Loucy (cell line): ENCODE results near the gene PPP1R26.

Experiments
- H2AFZ ChIP-seq: fragments of 200-600 bp; sonication (generic); 2 replicates; pipeline ENCODE4 v1.6.0; 2016; ENCODE audit warnings: antibody characterized with exemption, mild to moderate bottlenecking, low read length, moderate library complexity
- H3F3A ChIP-seq: fragments of 200-600 bp; 2 replicates; pipeline ENCODE4 v1.6.0; 2016; ENCODE audit warnings: antibody characterized with exemption, low read depth, mild to moderate bottlenecking
- H3K27me3 ChIP-seq: fragments of 200-600 bp; sonication (generic); 2 replicates; pipeline ENCODE4 v1.6.1; 2014; ENCODE audit warnings: low read length, mild to moderate bottlenecking; ENCODE audit not compliant: insufficient read depth, poor library complexity, severe bottlenecking
- H3K36me3 ChIP-seq: fragments of 200-600 bp; sonication (generic); 2 replicates; pipeline ENCODE4 v1.6.1; 2016; ENCODE audit warnings: low read length; ENCODE audit not compliant: insufficient read depth
- H3K4me1 ChIP-seq: fragments of 200-600 bp; sonication (generic); 2 replicates; pipeline ENCODE4 v1.5.1; 2014; ENCODE audit warnings: low read length, mild to moderate bottlenecking; ENCODE audit not compliant: insufficient read depth, poor library complexity, severe bottlenecking
- H3K4me2 ChIP-seq: fragments of 200-600 bp; sonication (generic); 2 replicates; pipeline ENCODE4 v1.6.0; 2014; ENCODE audit warnings: antibody characterized with exemption, low read length, low read depth, mild to moderate bottlenecking; ENCODE audit not compliant: poor library complexity, severe bottlenecking
- H3K4me3 ChIP-seq: fragments of 200-600 bp; sonication (generic); 2 replicates; pipeline ENCODE4 v1.5.1; 2014; ENCODE audit warnings: low read length, mild to moderate bottlenecking, mixed read lengths; ENCODE audit not compliant: poor library complexity, severe bottlenecking
- H3K79me2 ChIP-seq: fragments of 200-600 bp; sonication (generic); 2 replicates; pipeline ENCODE4 v1.6.1; 2014; ENCODE audit warnings: low read length; ENCODE audit not compliant: insufficient read depth
- H3K9ac ChIP-seq: fragments of 200-600 bp; sonication (generic); 2 replicates; pipeline ENCODE4 v1.6.0; 2014; ENCODE audit warnings: mild to moderate bottlenecking, low read depth, low read length, moderate library complexity; ENCODE audit not compliant: poor library complexity, severe bottlenecking
- H3K9me2 ChIP-seq: fragments of 200-600 bp; sonication (generic); replicated peaks from 2 replicates; pipeline ENCODE4 v1.6.1; 2016; ENCODE audit warnings: low read depth, low read length, mixed read lengths
- H3K9me3 ChIP-seq: fragments of 200-600 bp; sonication (generic); 2 replicates; pipeline ENCODE4 v1.6.1; 2014; ENCODE audit warnings: mild to moderate bottlenecking, antibody characterized with exemption, low read length, low read depth; ENCODE audit not compliant: insufficient read depth
- H4K20me1 ChIP-seq: fragments of 200-600 bp; sonication (generic); 2 replicates; pipeline ENCODE4 v1.6.0; 2014; ENCODE audit warnings: antibody characterized with exemption, low read length, mild to moderate bottlenecking; ENCODE audit not compliant: insufficient read depth, poor library complexity, severe bottlenecking
- EZH2phosphoT487 ChIP-seq: fragments of 200-600 bp; IDR thresholded peaks from 2 replicates; pipeline ENCODE4 v1.6.1; 2018; ENCODE audit warnings: antibody characterized with exemption, mild to moderate bottlenecking, moderate library complexity, borderline replicate concordance
- TF ChIP-seq, protein P1 (sequence below): fragments of 200-600 bp; sonication (generic); conservative IDR thresholded peaks from 2 replicates; pipeline ENCODE4 v1.5.1; 2014; ENCODE audit warnings: mild to moderate bottlenecking, antibody characterized with exemption, low read length

Gene PPP1R26

GRCh38 chr9:135464181-135464580, 15.4 kb upstream of the PPP1R26 start:
- H3K9ac ChIP-seq = no peak overlapping the region
- H4K20me1 ChIP-seq = no peaks in the 10 kb centered on the region
- no peak overlapping the region for H3K4me2 ChIP-seq

DNA sequence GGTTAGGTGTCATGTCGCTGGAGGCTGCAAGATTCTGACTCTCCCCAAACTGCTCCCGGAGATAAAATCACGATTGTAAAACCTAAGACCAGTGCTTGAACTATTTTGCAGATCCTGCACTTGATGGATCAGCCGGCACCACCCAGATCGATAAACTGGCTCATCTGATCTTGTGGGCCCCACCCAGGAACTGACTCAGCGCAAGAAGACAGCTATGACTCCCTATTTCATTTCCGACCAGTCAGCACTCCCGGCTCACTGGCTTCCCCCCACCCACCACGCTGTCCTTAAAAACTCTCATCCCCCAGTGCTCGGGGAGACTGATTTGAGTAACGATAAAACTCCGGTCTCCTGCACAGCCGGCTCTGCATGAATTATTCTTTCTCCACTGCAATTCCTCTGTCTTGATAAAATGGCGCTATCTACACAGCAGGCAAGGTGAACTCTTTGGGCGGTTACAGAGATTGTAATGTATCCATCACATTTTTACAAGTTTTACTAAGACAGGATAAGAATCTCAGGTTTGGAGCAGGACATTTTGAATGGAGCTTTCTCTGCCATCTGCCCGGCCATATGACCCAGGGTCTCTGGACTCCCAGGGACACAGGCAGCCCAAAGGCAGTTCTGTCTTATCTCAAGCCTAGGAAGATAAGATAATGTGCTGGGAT, 10.6 kb upstream of the PPP1R26 start:
- TF ChIP-seq, protein P1, sequence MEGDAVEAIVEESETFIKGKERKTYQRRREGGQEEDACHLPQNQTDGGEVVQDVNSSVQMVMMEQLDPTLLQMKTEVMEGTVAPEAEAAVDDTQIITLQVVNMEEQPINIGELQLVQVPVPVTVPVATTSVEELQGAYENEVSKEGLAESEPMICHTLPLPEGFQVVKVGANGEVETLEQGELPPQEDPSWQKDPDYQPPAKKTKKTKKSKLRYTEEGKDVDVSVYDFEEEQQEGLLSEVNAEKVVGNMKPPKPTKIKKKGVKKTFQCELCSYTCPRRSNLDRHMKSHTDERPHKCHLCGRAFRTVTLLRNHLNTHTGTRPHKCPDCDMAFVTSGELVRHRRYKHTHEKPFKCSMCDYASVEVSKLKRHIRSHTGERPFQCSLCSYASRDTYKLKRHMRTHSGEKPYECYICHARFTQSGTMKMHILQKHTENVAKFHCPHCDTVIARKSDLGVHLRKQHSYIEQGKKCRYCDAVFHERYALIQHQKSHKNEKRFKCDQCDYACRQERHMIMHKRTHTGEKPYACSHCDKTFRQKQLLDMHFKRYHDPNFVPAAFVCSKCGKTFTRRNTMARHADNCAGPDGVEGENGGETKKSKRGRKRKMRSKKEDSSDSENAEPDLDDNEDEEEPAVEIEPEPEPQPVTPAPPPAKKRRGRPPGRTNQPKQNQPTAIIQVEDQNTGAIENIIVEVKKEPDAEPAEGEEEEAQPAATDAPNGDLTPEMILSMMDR = no peak
- TF ChIP-seq EZH2phosphoT487 = no peak
- Histone ChIP-seq H3F3A (no peaks in the 10 kb centered on the region), H3K4me2 (no peak overlapping the region), H2AFZ (no peak overlapping the region), H3K9me2 (no peaks in the 10 kb centered on the region), H3K9me3 (no peaks in the 10 kb centered on the region; the same call in 1 of the 2 replicates), H3K36me3 (no peaks in the 10 kb centered on the region), H3K4me1 (no peaks in the 10 kb centered on the region), H3K4me3 (no peak overlapping the region), H4K20me1 (no peaks in the 10 kb centered on the region), H3K79me2 (no peaks in the 10 kb centered on the region), H3K9ac (no peak overlapping the region), H3K27me3 (no peaks in the 10 kb centered on the region)

More at GRCh38 chr9:135464181-135464580, 15.4 kb upstream of the PPP1R26 start:
- Histone ChIP-seq H3K27me3 (no peaks in the 10 kb centered on the region), H3K9me2 (no peaks in the 10 kb centered on the region), H3K79me2 (no peaks in the 10 kb centered on the region), H3F3A (no peaks in the 10 kb centered on the region), H3K4me3 (no peak overlapping the region), H3K36me3 (no peaks in the 10 kb centered on the region), H2AFZ (no peak overlapping the region), H3K4me1 (no peaks in the 10 kb centered on the region), H3K9me3 (no peaks in the 10 kb centered on the region; the same call in 1 of the 2 replicates)
- TF ChIP-seq EZH2phosphoT487 = no peak
- TF ChIP-seq, protein P1 = no peak

GRCh38 chr9:135471791-135472640, 7.6 kb upstream of the PPP1R26 start:
- H3K9ac ChIP-seq = no peak overlapping the region
- no peaks in the 10 kb centered on the region for H3K9me2 ChIP-seq
- no peaks in the 10 kb centered on the region for H4K20me1 ChIP-seq
- H3K79me2 ChIP-seq = no peaks in the 10 kb centered on the region
- no peaks in the 10 kb centered on the region for H3K9me3 ChIP-seq
- H3K4me2 ChIP-seq = no peak overlapping the region
- H3K36me3 ChIP-seq = no peaks in the 10 kb centered on the region
- no peaks in the 10 kb centered on the region for H3K27me3 ChIP-seq
- H3F3A ChIP-seq = no peaks in the 10 kb centered on the region
- no peaks in the 10 kb centered on the region for H3K4me1 ChIP-seq
- TF ChIP-seq, protein P1 = no peak
- TF ChIP-seq EZH2phosphoT487 = no peak
- no peak overlapping the region for H2AFZ ChIP-seq
- no peak overlapping the region for H3K4me3 ChIP-seq
